Measurements from ENCODE around the gene RDX. TPM values are rescaled to one million over a fixed set of nuclear protein-coding genes. Genes with fewer than 3 reads are reported as not detected.
A peak's percentile ranks its signal among the peaks of the same experiment; 100 is the strongest.

The RDX gene
- total and polyA plus RNA-seq, 2 of the 4 experiments (the other 2 are of a cell fraction), result 61.1 to 72.4 TPM

- no peak for ATAC-seq (ENCODE audit: low read depth)
- Histone ChIP-seq H4K91ac (ENCODE audit: insufficient read depth, low read depth, low read length) (no peak overlapping the region), H2BK20ac (ENCODE audit: low read depth, low read length) (no peak overlapping the region), H2BK120ac (ENCODE audit: low read depth, low read length) (no peak overlapping the region), H3K14ac (replicated peaks; ENCODE audit: low read depth, low read length) (no peak overlapping the region), H3K23ac (ENCODE audit: low read depth, low read length) (no peak overlapping the region), H3K4me2 (ENCODE audit: low read depth, low read length) (no peak overlapping the region), H3K4me3 (ENCODE audit: insufficient read depth, low read depth, low read length) (no peak overlapping the region), H3K27me3 (ENCODE audit: control insufficient read depth, insufficient read depth, low read length) (no peaks in the 10 kb centered on the region), H2AFZ (replicated peaks; ENCODE audit: low read length, poor library complexity) (no peak overlapping the region), H3K27ac (ENCODE audit: insufficient read depth, low read length) (no peak overlapping the region), H3K4me1 (ENCODE audit: control insufficient read depth, insufficient read depth, low read length) (no peaks in the 10 kb centered on the region), H2BK5ac (ENCODE audit: low read depth, low read length, poor library complexity, severe bottlenecking) (no peak overlapping the region), H3K56ac (ENCODE audit: extremely low read depth, insufficient read depth, low read length) (no peak overlapping the region), H2BK15ac (ENCODE audit: low read depth, low read length) (no peak overlapping the region), H3K4ac (ENCODE audit: low read depth, low read length) (no peak overlapping the region), H3K79me1 (ENCODE audit: low read depth in 1 of 2, low read length in 2 of 2) (peaks cover 29 to 65% of the 10 kb centered on the region in 2 experiments), H4K20me1 (ENCODE audit: insufficient read depth, low read length) (peaks cover 7% of the 10 kb centered on the region), H2AK5ac (ENCODE audit: low read depth, low read length) (no peak overlapping the region), H3K9me1 (ENCODE audit: insufficient read depth, low read length) (0 out of 2 replicates have a peak, but pooled peaks cover 2% of the 10 kb centered on the region), H2AK9ac (replicated peaks; ENCODE audit: low read depth, low read length, poor library complexity) (no peak overlapping the region), H3K18ac (ENCODE audit: low read depth, low read length) (no peak overlapping the region), H4K8ac (ENCODE audit: low read depth in 2 of 2, low read length in 2 of 2) (no peak overlapping the region), H3K36me3 (ENCODE audit: control insufficient read depth, insufficient read depth, low read length) (peaks cover 7% of the 10 kb centered on the region; the same call in 1 of the 2 replicates), H3K9me3 (ENCODE audit: control insufficient read depth, insufficient read depth, low read length) (no peaks in the 10 kb centered on the region), H4K5ac (ENCODE audit: low read depth, low read length) (no peak overlapping the region), H3K9ac (ENCODE audit: low read depth, low read length) (no peak overlapping the region)
- no TSS peak for BruUV-seq (replicated peaks)
- dilution Hi-C loops (cut with HindIII; ENCODE audit: low sequenced_read_pairs, unreplicated experiment), result no loop called here
- POLR2A ChIA-PET (ENCODE audit: unreplicated experiment), result no interaction called here
- WGBS, 2 experiments (ENCODE audit: extremely low coverage in 2 of 2, insufficient read length in 1 of 2), result no CpG with 5 or more reads among the region's 7 CpGs
- TF ChIP-seq POLR2A (IDR thresholded peaks at IDR 0.05; ENCODE audit: low read depth, low read length) (no peak), MAFK (IDR thresholded peaks at IDR 0.05; ENCODE audit: low read depth, low read length) (no peak), CEBPB (IDR thresholded peaks at IDR 0.05; ENCODE audit: low read depth, low read length) (0 out of 2 replicates have a peak, but pooled peaks have one; percentile 9)
- intact Hi-C loops (cut with micrococcal nuclease), result loop anchor here (5.0 kb wide), 1 partner anchor 33 kb away; no protein-coding TSS in a partner anchor
- in situ Hi-C loops (cut with MboI; ENCODE audit: low sequenced_read_pairs), result no loop called here
- DNase-seq, result no peak
- CTCF ChIA-PET, result no interaction called here
Observed at GRCh38 chr11:110269996-110270395, 26.4 kb downstream of the RDX start.
